Choroid plexus epithelial cell (primary cell): Measurements from ENCODE around the gene CCDC187.

ENCODE experiments used
- DNase-seq: peaks from one replicate; pipeline ENCODE4 v3.0.0-alpha.2; 2010; ENCODE audit warnings: low read depth
- H3K4me3 ChIP-seq: 2 replicates; pipeline ENCODE4 v1.5.1; 2011; ENCODE audit warnings: low read depth, mild to moderate bottlenecking, control low read depth, low read length, moderate library complexity
- TF ChIP-seq, protein P1 (sequence below): conservative IDR thresholded peaks from 2 replicates; pipeline ENCODE4 v1.5.1; 2011; ENCODE audit warnings: low read depth, mild to moderate bottlenecking, control low read depth, inconsistent platforms, low read length, moderate library complexity

Gene CCDC187

DNA sequence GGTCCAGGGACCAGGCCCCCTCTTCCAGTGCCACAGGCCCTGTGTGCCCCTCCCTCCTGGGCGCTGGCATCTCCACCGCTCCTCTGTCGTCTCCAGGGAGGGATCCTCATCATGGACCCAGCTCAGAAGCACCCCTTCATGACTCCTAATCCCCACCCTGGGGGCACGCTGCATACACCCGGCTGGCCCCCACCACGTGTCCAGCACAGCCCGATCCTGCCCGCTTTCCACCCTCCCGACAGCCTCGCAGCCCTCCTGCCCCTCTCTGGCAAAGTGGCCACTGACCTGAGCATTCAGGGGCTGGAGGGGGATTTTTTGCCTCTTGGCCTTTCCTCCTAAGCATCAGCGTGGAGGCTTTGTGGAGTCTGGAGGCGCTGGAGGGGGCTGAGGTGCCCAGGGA is 1.4 kb downstream of the CCDC187 start:
- TF ChIP-seq, protein P1, sequence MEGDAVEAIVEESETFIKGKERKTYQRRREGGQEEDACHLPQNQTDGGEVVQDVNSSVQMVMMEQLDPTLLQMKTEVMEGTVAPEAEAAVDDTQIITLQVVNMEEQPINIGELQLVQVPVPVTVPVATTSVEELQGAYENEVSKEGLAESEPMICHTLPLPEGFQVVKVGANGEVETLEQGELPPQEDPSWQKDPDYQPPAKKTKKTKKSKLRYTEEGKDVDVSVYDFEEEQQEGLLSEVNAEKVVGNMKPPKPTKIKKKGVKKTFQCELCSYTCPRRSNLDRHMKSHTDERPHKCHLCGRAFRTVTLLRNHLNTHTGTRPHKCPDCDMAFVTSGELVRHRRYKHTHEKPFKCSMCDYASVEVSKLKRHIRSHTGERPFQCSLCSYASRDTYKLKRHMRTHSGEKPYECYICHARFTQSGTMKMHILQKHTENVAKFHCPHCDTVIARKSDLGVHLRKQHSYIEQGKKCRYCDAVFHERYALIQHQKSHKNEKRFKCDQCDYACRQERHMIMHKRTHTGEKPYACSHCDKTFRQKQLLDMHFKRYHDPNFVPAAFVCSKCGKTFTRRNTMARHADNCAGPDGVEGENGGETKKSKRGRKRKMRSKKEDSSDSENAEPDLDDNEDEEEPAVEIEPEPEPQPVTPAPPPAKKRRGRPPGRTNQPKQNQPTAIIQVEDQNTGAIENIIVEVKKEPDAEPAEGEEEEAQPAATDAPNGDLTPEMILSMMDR, result no peak
- H3K4me3 ChIP-seq, result no peak overlapping the region
- DNase-seq, result no peak

DNA sequence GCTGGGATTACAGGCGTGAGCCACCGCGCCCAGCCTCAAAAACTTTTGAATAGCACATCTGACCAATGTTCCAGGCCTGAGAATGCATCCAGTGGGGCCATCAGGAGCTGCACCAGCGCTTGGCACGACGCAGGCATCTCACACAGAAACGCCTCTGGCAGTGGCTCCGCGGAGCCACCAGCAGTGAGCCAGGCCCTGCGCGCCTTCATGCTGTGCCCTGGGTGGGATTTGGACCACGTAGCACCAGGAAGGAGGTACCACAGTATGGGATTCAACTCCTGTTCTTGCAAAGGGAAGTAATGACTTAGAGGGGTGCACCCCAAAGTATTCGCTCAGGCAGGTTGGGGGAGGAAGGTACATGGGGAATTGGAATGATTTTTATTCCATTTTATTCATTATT is 3.0 kb downstream of the CCDC187 start:
- no peak overlapping the region for H3K4me3 ChIP-seq
- TF ChIP-seq, protein P1, result no peak
- no peak for DNase-seq

DNA sequence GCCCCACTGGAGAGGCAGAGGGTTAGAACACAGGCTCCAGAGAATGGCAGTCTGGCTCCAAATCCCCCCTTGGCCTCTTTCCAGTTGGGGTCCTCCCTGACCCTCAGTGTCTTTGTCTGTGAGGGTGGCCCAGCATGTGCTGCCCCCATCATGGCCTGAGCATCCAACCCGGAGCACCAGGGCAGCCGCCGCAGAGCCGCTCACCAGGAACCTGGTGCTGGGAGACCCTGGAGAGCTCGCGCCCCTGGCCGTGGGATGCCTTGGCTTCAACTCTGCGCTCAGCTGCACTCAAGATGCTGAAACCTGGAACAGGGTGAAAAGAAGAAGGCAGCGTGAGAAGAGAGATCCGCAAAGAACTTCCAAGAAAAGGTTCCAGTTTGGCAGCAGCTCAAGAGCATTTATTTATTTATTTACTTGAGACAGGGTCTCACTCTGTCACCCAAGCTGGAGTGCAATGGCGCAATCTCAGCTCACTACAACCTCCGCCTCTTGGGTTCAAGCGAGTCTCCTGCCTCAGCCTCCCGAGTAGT is 3.8 kb downstream of the CCDC187 start:
- H3K4me3 ChIP-seq, result no peak overlapping the region
- no peak for DNase-seq
- TF ChIP-seq, protein P1, result no peak

DNA sequence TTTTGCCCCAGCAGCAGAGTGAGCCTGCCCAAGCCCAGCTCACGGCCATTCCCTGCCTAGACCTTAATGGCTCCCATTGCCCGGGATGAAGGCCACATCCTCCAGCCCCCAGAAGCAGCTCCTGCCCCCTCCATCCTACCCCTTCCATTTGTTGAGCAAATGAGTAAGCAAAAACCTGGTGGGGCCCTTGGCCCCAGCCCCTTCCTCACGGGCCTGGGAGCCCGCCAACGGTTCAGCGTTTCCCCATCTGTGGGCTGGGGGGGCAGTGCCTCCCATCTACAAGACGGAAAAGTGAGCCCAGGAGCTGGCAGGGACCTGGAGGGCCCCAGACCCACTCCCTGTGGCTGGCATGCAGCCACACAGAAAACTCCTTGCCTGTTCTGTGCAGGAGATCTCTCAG is 4.4 kb downstream of the CCDC187 start:
- no peak overlapping the region for H3K4me3 ChIP-seq
- DNase-seq, result no peak
- TF ChIP-seq, protein P1, result no peak

DNA sequence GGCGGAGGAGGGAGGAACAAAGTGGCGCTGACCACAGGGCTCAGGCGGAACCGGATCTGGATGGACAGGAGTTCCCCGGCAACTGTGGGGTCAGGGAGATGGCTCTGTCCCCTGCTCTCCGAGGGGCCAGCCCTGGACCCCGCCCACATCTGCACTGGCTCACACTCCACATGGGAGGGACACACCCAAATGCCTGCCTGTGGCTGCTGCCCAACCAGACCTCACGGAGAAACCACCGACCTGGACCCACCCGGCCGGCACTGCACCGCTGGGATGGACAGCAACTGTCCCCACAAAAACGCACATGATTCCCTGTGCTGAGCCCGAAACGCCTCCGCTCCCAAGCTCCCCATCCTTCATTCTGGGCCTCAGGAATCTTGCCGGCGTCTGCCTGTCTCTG is 4.8 kb downstream of the CCDC187 start:
- no peak for DNase-seq
- TF ChIP-seq, protein P1, result no peak

DNA sequence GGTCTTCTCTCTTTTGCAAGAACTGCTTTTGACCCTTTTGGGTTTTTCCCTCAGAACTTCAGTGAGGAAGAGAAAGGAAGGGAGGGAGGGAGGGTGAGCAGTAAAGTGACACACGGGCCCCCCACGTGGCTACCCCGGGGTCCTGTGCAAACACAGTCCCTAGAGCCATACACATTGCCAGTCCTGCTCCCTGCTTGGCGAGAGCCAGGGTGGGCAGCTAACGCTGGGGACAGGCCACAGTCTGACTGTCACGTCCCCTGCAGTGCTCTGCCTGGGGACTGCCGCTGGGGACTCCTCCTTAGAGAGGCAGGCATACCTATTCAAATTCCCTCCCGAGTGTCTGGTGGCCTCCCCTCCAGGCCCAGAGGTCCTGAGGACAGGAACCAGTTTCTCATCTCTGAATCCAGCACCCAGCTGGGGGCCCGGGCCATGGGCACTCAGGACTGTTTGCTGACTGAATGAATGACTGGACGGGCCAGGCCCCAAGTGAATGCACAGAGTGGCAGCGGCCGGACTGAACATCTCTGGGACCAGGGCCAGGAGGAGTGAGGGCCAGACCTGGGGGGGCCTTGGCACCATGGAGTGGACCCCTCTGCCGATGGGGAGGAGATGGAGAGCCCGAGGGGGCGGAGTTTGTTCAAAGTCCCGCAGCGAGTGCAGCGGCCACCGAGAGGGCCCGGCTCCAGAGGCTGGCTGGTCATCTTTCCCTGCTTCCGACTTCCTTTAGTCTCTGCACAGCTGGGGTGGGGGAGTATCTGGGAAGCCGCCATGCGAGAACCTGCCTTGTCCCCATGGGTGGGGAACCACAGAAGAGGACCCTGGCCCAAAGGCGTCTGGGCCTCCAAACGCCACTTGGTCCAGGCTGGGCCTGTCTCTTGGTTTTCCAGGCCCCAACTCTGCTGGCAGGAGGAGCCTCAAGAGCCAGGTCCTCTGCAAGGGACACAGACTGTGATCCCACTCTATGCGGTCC is 5.8 kb downstream of the CCDC187 start:
- TF ChIP-seq, protein P1, result no peak
- H3K4me3 ChIP-seq, result no peak overlapping the region
- DNase-seq, result no peak

More for the DNA sequence above, 4.8 kb downstream of the CCDC187 start:
- no peak overlapping the region for H3K4me3 ChIP-seq
